IPS-15b (cell line): ENCODE results near the gene PDXK.

Experiments used
- H3K27me3 ChIP-seq: one replicate; pipeline ENCODE4 v1.6.1; 2013; ENCODE audit warnings: low read length; ENCODE audit not compliant: control insufficient read depth, insufficient read depth
- H3K36me3 ChIP-seq: one replicate; pipeline ENCODE4 v1.6.1; 2013; ENCODE audit warnings: low read length; ENCODE audit not compliant: control insufficient read depth, insufficient read depth
- H3K4me1 ChIP-seq: one replicate; pipeline ENCODE4 v1.6.1; 2013; ENCODE audit warnings: mild to moderate bottlenecking, low read length; ENCODE audit not compliant: control insufficient read depth, insufficient read depth
- H3K4me3 ChIP-seq: one replicate; pipeline ENCODE4 v1.5.1; 2013; ENCODE audit warnings: low read depth, low read length
- H3K9ac ChIP-seq: one replicate; pipeline ENCODE4 v1.6.1; 2013; ENCODE audit warnings: low read depth, mild to moderate bottlenecking, low read length
- H3K9me3 ChIP-seq: one replicate; pipeline ENCODE4 v1.6.1; 2013; ENCODE audit warnings: mild to moderate bottlenecking, low read length; ENCODE audit not compliant: control insufficient read depth, insufficient read depth

The PDXK gene

DNA sequence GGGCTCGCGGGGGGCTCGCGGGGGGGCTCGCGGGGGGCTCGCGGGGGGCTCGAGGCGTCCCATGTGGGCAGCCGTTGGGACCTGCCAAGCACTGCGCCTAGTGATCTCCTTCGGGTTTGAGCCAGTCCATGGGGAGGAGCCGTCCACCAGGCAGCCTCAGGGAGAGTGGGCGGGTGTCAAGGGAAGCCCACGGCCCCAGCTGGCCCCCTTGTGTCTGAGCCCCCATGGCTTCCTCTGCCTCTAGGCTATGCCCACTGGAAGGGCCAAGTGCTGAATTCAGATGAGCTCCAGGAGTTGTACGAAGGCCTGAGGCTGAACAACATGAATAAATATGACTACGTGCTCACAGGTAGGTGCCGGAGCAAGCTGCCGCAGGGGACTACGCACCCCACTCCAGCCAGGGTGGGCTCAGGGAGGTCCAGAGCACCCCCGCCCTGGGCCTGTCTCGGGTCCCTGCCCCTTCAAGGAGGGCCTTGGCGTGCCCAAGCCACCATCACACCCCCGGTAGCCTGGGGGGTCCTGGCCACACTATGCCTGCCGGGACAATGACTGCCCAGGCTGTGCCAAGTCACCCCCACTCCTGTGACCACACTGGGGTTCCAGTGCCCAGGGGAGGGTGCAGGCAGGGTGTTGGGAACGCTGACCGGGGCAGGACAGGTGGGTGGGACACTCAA lies 22.6 kb downstream of the PDXK start:
- Histone ChIP-seq H3K4me1 (no peaks in the 10 kb centered on the region), H3K9me3 (no peaks in the 10 kb centered on the region), H3K36me3 (peaks cover 20% of the 10 kb centered on the region), H3K9ac (no peak overlapping the region), H3K4me3 (no peak overlapping the region), H3K27me3 (no peaks in the 10 kb centered on the region)

DNA sequence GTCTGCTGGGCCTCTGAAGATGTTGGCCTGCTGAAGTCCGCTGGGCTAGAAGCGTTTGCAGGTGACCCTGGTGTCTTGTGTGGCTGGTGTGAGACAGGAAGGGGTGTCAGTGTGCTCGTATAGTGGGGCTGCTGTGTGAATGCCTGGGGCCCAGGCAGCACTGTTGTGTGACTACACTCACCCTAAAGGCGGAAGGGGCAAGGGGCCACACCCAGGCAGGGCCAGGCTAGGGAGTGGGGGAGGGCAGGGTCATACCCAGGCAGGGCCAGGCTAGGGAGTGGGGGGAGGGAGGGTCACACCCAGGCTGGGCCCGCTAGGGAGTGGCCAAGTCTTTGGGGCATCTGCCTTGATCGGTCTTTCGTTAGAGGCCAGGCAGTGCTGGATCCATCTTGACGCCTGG lies 25.0 kb downstream of the PDXK start:
- Histone ChIP-seq H3K36me3 (peaks cover 25% of the 10 kb centered on the region), H3K4me1 (no peaks in the 10 kb centered on the region), H3K9me3 (no peaks in the 10 kb centered on the region), H3K4me3 (no peak overlapping the region), H3K9ac (no peak overlapping the region), H3K27me3 (no peaks in the 10 kb centered on the region)

GRCh38 chr21:43744725-43745124 lies 25.8 kb downstream of the PDXK start:
- Histone ChIP-seq H3K9ac (no peak overlapping the region), H3K9me3 (no peaks in the 10 kb centered on the region), H3K4me3 (no peak overlapping the region), H3K27me3 (no peaks in the 10 kb centered on the region), H3K4me1 (no peaks in the 10 kb centered on the region), H3K36me3 (peaks cover 25% of the 10 kb centered on the region)

DNA sequence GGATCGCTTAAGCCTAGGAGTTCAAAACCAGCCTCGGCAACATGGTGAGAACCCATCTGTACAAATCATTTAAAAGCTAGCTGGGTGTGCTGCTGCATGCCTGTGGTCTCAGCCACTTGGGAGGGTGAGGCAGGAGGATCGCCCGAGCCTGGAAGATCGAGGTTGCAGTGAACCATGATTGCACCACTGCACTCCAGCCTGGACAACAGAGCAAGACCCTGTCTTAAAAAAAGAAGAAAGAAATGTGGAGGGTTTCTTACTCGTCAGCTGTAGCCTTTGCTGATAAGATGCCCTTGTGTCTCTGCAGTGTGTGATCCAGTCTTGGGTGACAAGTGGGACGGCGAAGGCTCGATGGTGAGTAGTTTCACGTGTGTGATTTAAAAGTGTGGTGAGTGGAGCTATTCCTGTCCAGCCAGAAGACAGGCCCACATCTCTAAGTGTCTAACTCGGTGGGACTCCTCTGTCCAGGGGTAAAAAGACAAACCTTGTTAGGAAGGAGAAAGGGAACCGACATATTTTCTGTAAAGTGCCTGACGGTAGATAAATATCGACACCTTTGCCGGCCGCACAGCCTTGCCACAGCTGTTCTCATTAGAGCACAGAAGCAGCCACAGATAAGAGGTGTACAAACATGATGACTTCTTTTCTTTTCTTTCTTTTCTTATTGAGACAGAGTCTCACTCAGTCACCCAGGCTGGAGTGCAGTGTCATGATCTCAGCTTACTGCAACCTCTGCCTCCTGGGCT lies 27.0 kb downstream of the PDXK start:
- H3K9ac ChIP-seq: no peak overlapping the region
- no peaks in the 10 kb centered on the region for H3K9me3 ChIP-seq
- H3K27me3 ChIP-seq: no peaks in the 10 kb centered on the region
- H3K36me3 ChIP-seq: peaks cover 28% of the 10 kb centered on the region
- H3K4me1 ChIP-seq: no peaks in the 10 kb centered on the region
- no peak overlapping the region for H3K4me3 ChIP-seq

GRCh38 chr21:43748622-43749021 lies 29.7 kb downstream of the PDXK start:
- Histone ChIP-seq H3K9ac (no peak overlapping the region), H3K27me3 (no peaks in the 10 kb centered on the region), H3K9me3 (no peaks in the 10 kb centered on the region), H3K4me1 (no peaks in the 10 kb centered on the region), H3K4me3 (no peak overlapping the region), H3K36me3 (peaks cover 42% of the 10 kb centered on the region)

DNA sequence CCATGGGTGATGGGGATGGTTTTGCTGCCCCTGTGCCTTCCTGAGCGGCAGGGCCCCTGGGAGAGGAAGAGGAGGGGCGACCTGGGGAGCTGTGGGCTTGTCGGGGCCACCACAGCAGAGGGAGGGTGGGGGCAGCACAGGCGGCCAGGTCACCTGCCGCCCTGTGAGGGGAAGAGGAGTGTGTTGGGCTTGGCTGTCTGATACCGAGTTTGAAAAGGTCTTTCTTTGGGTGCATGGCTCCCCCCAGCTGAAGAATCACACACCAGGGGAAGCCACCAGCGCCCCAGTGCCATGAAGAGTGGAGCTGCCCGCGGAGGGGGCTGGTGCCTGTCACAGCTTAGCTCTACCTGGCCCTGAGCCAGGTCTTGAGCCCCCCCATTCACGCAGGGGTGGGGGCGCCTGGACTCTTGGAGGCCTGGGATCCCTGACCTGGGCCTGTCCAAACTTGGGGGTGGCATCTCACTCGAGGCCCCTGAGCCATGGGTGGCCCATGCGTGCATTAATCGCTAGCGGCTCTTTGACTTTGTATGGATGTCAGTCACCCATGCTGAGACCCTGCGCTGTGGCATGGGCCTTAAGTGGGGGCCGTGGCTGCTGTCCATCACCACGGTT lies 30.8 kb downstream of the PDXK start:
- Histone ChIP-seq H3K9me3 (no peaks in the 10 kb centered on the region), H3K27me3 (no peaks in the 10 kb centered on the region), H3K4me1 (no peaks in the 10 kb centered on the region), H3K9ac (no peak overlapping the region), H3K36me3 (peaks cover 41% of the 10 kb centered on the region), H3K4me3 (no peak overlapping the region)

GRCh38 chr21:43750339-43751033 lies 31.6 kb downstream of the PDXK start:
- Histone ChIP-seq H3K9ac (no peak overlapping the region), H3K4me3 (no peak overlapping the region), H3K4me1 (no peaks in the 10 kb centered on the region), H3K36me3 (peaks cover 44% of the 10 kb centered on the region), H3K27me3 (no peaks in the 10 kb centered on the region), H3K9me3 (no peaks in the 10 kb centered on the region)

DNA sequence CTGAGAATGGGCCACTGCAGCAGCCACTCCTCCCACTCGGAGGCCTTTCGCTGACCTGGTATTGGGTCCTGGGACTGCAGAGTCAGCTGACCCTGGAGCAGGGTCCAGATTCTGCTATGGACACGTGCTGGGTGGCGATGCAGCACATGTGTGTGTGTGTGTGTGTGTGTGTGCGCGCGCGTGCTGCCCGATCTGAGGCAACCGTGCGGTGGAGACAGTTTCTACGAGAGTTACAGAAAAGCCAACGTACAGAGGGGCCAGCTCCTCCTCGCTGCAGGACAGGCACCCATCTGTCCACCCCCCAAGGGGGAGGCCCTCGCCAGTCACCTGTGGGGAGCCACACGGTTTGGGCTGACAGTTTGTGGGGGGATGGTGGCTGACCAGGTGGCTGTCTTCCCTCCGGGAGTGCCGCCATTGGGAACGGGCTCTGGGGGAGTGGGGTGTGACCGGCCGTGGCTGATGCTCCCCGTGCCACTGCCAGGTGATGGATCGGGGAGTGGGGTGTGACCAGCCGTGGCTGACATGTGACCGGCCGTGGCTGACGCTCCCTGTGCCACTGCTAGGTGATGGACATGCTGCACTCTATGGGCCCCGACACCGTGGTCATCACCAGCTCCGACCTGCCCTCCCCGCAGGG lies 33.1 kb downstream of the PDXK start:
- Histone ChIP-seq H3K9me3 (no peaks in the 10 kb centered on the region), H3K4me1 (no peaks in the 10 kb centered on the region), H3K9ac (no peak overlapping the region), H3K36me3 (peaks cover 55% of the 10 kb centered on the region), H3K4me3 (no peak overlapping the region), H3K27me3 (no peaks in the 10 kb centered on the region)

- Histone ChIP-seq H3K9me3 (no peaks in the 10 kb centered on the region), H3K9ac (no peak overlapping the region), H3K4me1 (no peaks in the 10 kb centered on the region), H3K36me3 (peaks cover 54% of the 10 kb centered on the region), H3K27me3 (no peaks in the 10 kb centered on the region), H3K4me3 (no peak overlapping the region)
Observed at GRCh38 chr21:43752758-43753438, 34.0 kb downstream of the PDXK start.

- H3K4me1 ChIP-seq: no peaks in the 10 kb centered on the region
- no peaks in the 10 kb centered on the region for H3K9me3 ChIP-seq
- H3K4me3 ChIP-seq: no peak overlapping the region
- H3K9ac ChIP-seq: no peak overlapping the region
- H3K36me3 ChIP-seq: peaks cover 56% of the 10 kb centered on the region
- H3K27me3 ChIP-seq: no peaks in the 10 kb centered on the region
Observed at GRCh38 chr21:43753439-43753799, 34.5 kb downstream of the PDXK start.
